Stimulated activated CD8-positive, alpha-beta memory T cell treated with anti-CD3 and anti-CD28 coated beads, Interleukin-4, amount 100 ng/mL, for 24 hours (primary cell): ENCODE results near the gene AVPR1A.

ENCODE experiments used
- DNase-seq: peaks from one replicate; pipeline ENCODE4 v3.0.0-alpha.2; 2020; ENCODE audit warnings: low read depth

Gene AVPR1A

GRCh38 chr12:63093711-63094110 is 57.3 kb downstream of the AVPR1A start:
- DNase-seq, result no peak

- no peak for DNase-seq
Observed at GRCh38 chr12:63093084-63093483, 57.9 kb downstream of the AVPR1A start.
